ENCODE results near the gene C17orf67.

GRCh38 chr17:56851008-56851407 lies 17.3 kb upstream of the C17orf67 start:
- TF ChIP-seq CTCF (IDR thresholded peaks at IDR 0.05; ENCODE audit: low read depth, low read length): no peak
- no peak for TF ChIP-seq POLR2A (IDR thresholded peaks at IDR 0.05; ENCODE audit: extremely low read depth, insufficient read length)
- TF ChIP-seq MAX (IDR thresholded peaks at IDR 0.05; ENCODE audit: low read depth, low read length): no peak
- TF ChIP-seq MYC (IDR thresholded peaks at IDR 0.05; ENCODE audit: low read depth, low read length): no peak

All from NB4 (cell line).